HUES64 (cell line): Measurements from ENCODE around the gene ERICH6.

Source experiments
- H3K27ac ChIP-seq: 2 replicates; pipeline ENCODE4 v1.7.0; 2013; ENCODE audit warnings: low read depth, low read length, inconsistent platforms
- H3K27me3 ChIP-seq: 2 replicates; pipeline ENCODE4 v1.6.1; 2013; ENCODE audit warnings: mild to moderate bottlenecking, low read length; ENCODE audit not compliant: insufficient read depth
- H3K36me3 ChIP-seq: 2 replicates; pipeline ENCODE4 v1.6.1; 2013; ENCODE audit warnings: mild to moderate bottlenecking, low read length; ENCODE audit not compliant: insufficient read depth
- H3K4me1 ChIP-seq: 2 replicates; pipeline ENCODE4 v1.6.1; 2013; ENCODE audit warnings: mild to moderate bottlenecking, low read length, moderate library complexity; ENCODE audit not compliant: insufficient read depth
- H3K4me3 ChIP-seq: 2 replicates; pipeline ENCODE4 v1.5.1; 2013; ENCODE audit warnings: mild to moderate bottlenecking, low read length, moderate library complexity
- H3K9ac ChIP-seq: 2 replicates; pipeline ENCODE4 v1.6.1; 2013; ENCODE audit warnings: mild to moderate bottlenecking, low read depth, low read length
- H3K9me3 ChIP-seq: 2 replicates; pipeline ENCODE4 v1.6.1; 2013; ENCODE audit warnings: low read depth, low read length; ENCODE audit not compliant: insufficient read depth
- WGBS: fragments of 150-250, 120-280 bp; methylation state at CpG from one replicate; pipeline ENCODE4 v1.1.7; 2013; ENCODE audit warnings: missing lambda C conversion rate; 5-methylcytosine and 5-hydroxymethylcytosine counted together

The ERICH6 gene

GRCh38 chr3:150742679-150743078 lies 39.0 kb upstream of the ERICH6 start:
- H3K36me3 ChIP-seq: no peaks in the 10 kb centered on the region; the same call in 1 of the 2 replicates
- H3K9ac ChIP-seq: no peak overlapping the region
- H3K27me3 ChIP-seq: no peaks in the 10 kb centered on the region
- H3K4me3 ChIP-seq: no peak overlapping the region
- no peak overlapping the region for H3K27ac ChIP-seq
- peaks cover 14% of the 10 kb centered on the region for H3K4me1 ChIP-seq
- WGBS: 97% methylated on average over 4 of the region's 4 CpGs
- H3K9me3 ChIP-seq: no peaks in the 10 kb centered on the region

- H3K4me3 ChIP-seq: no peak overlapping the region
- 94% methylated on average over 15 of the region's 15 CpGs for WGBS
- H3K27ac ChIP-seq: no peak overlapping the region
- H3K4me1 ChIP-seq: peaks cover 17% of the 10 kb centered on the region
- no peak overlapping the region for H3K9ac ChIP-seq
- no peaks in the 10 kb centered on the region for H3K9me3 ChIP-seq
- H3K27me3 ChIP-seq: no peaks in the 10 kb centered on the region
- H3K36me3 ChIP-seq: no peaks in the 10 kb centered on the region; the same call in 1 of the 2 replicates
These were observed 38.4 kb upstream of the ERICH6 start for GRCh38 chr3:150742141-150742523.

DNA sequence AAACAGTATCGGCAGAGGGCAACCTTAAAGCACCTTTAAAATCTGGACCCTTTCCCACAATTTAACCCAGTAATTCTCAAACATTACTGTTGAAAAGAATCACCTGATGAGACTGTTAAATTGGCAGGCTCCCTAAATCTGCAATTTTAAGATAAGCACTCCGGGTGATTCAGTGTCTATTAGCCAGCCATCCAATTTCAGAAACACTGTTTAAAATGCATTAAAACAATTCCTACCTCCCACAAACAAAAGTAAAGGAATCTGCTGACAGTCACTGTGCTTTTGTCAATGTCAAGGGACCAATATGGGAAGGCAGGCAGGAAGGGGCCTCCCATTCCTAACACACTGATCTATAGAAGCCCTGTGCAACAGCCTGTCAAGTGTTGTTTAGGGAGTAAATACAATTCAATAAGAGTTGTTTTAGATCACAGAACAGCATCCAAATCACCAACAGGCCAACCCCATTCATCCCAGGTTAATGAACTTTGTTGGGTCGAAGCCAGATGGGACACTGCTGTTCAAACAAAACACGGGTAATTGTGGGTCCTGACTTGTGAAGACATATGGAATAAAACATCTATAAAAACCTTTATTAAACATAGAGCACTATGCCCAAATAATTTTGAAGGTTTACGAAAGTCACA lies 37.9 kb upstream of the ERICH6 start:
- Histone ChIP-seq H3K9ac (no peak overlapping the region), H3K4me1 (peaks cover 17% of the 10 kb centered on the region), H3K27ac (no peak overlapping the region), H3K27me3 (no peaks in the 10 kb centered on the region), H3K9me3 (no peaks in the 10 kb centered on the region), H3K4me3 (no peak overlapping the region), H3K36me3 (no peaks in the 10 kb centered on the region; the same call in 1 of the 2 replicates)
- 94% methylated on average over 4 of the region's 5 CpGs for WGBS

- no peaks in the 10 kb centered on the region for H3K27me3 ChIP-seq
- no peak overlapping the region for H3K9ac ChIP-seq
- H3K4me3 ChIP-seq: no peak overlapping the region
- WGBS: 95% methylated on average over 12 of the region's 12 CpGs
- no peaks in the 10 kb centered on the region for H3K9me3 ChIP-seq
- H3K27ac ChIP-seq: no peak overlapping the region
- peaks cover 23% of the 10 kb centered on the region for H3K4me1 ChIP-seq
- no peaks in the 10 kb centered on the region; the same call in 1 of the 2 replicates for H3K36me3 ChIP-seq
These were observed 37.2 kb upstream of the ERICH6 start for GRCh38 chr3:150740733-150741496.

GRCh38 chr3:150739877-150740645 lies 36.3 kb upstream of the ERICH6 start:
- no peak overlapping the region for H3K9ac ChIP-seq
- no peaks in the 10 kb centered on the region for H3K27me3 ChIP-seq
- H3K4me3 ChIP-seq: no peak overlapping the region
- H3K36me3 ChIP-seq: no peaks in the 10 kb centered on the region; the same call in 1 of the 2 replicates
- H3K4me1 ChIP-seq: peaks cover 28% of the 10 kb centered on the region
- H3K27ac ChIP-seq: no peak overlapping the region
- WGBS: 98% methylated on average over 7 of the region's 8 CpGs
- no peaks in the 10 kb centered on the region for H3K9me3 ChIP-seq

- Histone ChIP-seq H3K36me3 (no peaks in the 10 kb centered on the region; the same call in 1 of the 2 replicates), H3K4me3 (no peak overlapping the region), H3K9me3 (no peaks in the 10 kb centered on the region), H3K27ac (no peak overlapping the region), H3K4me1 (peaks cover 28% of the 10 kb centered on the region), H3K9ac (no peak overlapping the region), H3K27me3 (no peaks in the 10 kb centered on the region)
- WGBS: 88% methylated on average over 6 of the region's 7 CpGs
These were observed 35.6 kb upstream of the ERICH6 start for GRCh38 chr3:150739200-150739863.

- H3K9ac ChIP-seq: no peak overlapping the region
These were observed 35.0 kb upstream of the ERICH6 start for GRCh38 chr3:150738688-150739087.

GRCh38 chr3:150737874-150738679 lies 34.4 kb upstream of the ERICH6 start:
- Histone ChIP-seq H3K4me1 (peaks cover 28% of the 10 kb centered on the region), H3K9me3 (no peaks in the 10 kb centered on the region), H3K9ac (no peak overlapping the region), H3K36me3 (no peaks in the 10 kb centered on the region; the same call in 1 of the 2 replicates), H3K27ac (no peak overlapping the region), H3K4me3 (no peak overlapping the region), H3K27me3 (no peaks in the 10 kb centered on the region)
- 63% methylated on average over 1 of the region's 2 CpGs for WGBS

More at GRCh38 chr3:150738688-150739087, 35.0 kb upstream of the ERICH6 start:
- WGBS: 70% methylated on average over 4 of the region's 4 CpGs
- H3K9me3 ChIP-seq: no peaks in the 10 kb centered on the region
- peaks cover 28% of the 10 kb centered on the region for H3K4me1 ChIP-seq
- no peak overlapping the region for H3K4me3 ChIP-seq
- no peaks in the 10 kb centered on the region for H3K27me3 ChIP-seq
- no peak overlapping the region for H3K27ac ChIP-seq
- no peaks in the 10 kb centered on the region; the same call in 1 of the 2 replicates for H3K36me3 ChIP-seq

- Histone ChIP-seq H3K27ac (no peak overlapping the region; the same call in 1 of the 2 replicates), H3K9ac (no peak overlapping the region), H3K4me3 (no peak overlapping the region)
These were observed 33.4 kb upstream of the ERICH6 start for GRCh38 chr3:150736903-150737832.

More at GRCh38 chr3:150736903-150737832, 33.4 kb upstream of the ERICH6 start:
- Histone ChIP-seq H3K36me3 (no peaks in the 10 kb centered on the region; the same call in 1 of the 2 replicates), H3K27me3 (no peaks in the 10 kb centered on the region), H3K9me3 (no peaks in the 10 kb centered on the region), H3K4me1 (peaks cover 28% of the 10 kb centered on the region)
- 89% methylated on average over 8 of the region's 8 CpGs for WGBS
